GM19467 (cell line): ENCODE data around the gene DCP1B.
A peak's percentile ranks its signal among the peaks of the same experiment; 100 is the strongest.

Source experiments
- ATAC-seq: cut with Tn5 transposase; IDR thresholded peaks from one replicate; pipeline ENCODE4 v1.9.1; 2021; ENCODE audit warnings: mild to moderate bottlenecking, moderate library complexity; ENCODE audit not compliant: unreplicated experiment

DCP1B gene

GRCh38 chr12:2004113-2004929, at the start of gene DCP1B:
DCP1B (minus strand) TSS chr12:2004457; CDS start chr12:2004431, 26 bp downstream.
- peak; percentile 98 for ATAC-seq

GRCh38 chr12:2053691-2054090, 49.4 kb upstream of the DCP1B start:
- ATAC-seq = no peak

- ATAC-seq = no peak
These were observed 48.8 kb upstream of the DCP1B start, which contains the start of gene CACNA1C for GRCh38 chr12:2052826-2053678. CACNA1C (plus strand) TSS chr12:2052987; CDS start chr12:2053563, 576 bp downstream.

- ATAC-seq = no peak
These were observed 47.7 kb upstream of the DCP1B start for GRCh38 chr12:2051700-2052621.

GRCh38 chr12:2049604-2050540, 45.6 kb upstream of the DCP1B start:
- no peak for ATAC-seq

GRCh38 chr12:2047752-2048151, 43.5 kb upstream of the DCP1B start:
- ATAC-seq = no peak

- ATAC-seq = no peak
These were observed 42.7 kb upstream of the DCP1B start for GRCh38 chr12:2046957-2047356.

GRCh38 chr12:2044165-2044564, 39.9 kb upstream of the DCP1B start:
- no peak for ATAC-seq

- no peak for ATAC-seq
These were observed 38.8 kb upstream of the DCP1B start for GRCh38 chr12:2043054-2043453.

GRCh38 chr12:2039034-2039433, 34.8 kb upstream of the DCP1B start:
- ATAC-seq = no peak

- ATAC-seq = no peak
These were observed 31.3 kb upstream of the DCP1B start for GRCh38 chr12:2035431-2036055.

GRCh38 chr12:2034633-2035430, 30.6 kb upstream of the DCP1B start:
- peak; percentile 88 for ATAC-seq

- no peak for ATAC-seq
These were observed 28.2 kb upstream of the DCP1B start for GRCh38 chr12:2032506-2032905.

GRCh38 chr12:2029851-2030250, 25.6 kb upstream of the DCP1B start:
- no peak for ATAC-seq

GRCh38 chr12:2027351-2027750, 23.1 kb upstream of the DCP1B start:
- no peak for ATAC-seq

GRCh38 chr12:2023365-2023764, 19.1 kb upstream of the DCP1B start:
- ATAC-seq = no peak

- ATAC-seq = no peak
These were observed 16.3 kb upstream of the DCP1B start for GRCh38 chr12:2020511-2020910.

- no peak for ATAC-seq
These were observed 14.9 kb upstream of the DCP1B start for GRCh38 chr12:2019126-2019525.
